ENCODE results near the gene TPK1. TPM values are rescaled to one million over a fixed set of nuclear protein-coding genes. Genes with fewer than 3 reads are reported as not detected.

TPK1 gene
- polyA plus RNA-seq (2013, experiment 1 of 2; ENCODE audit: insufficient read length), result 1.4 TPM
- polyA plus RNA-seq (2013, experiment 2 of 2; ENCODE audit: insufficient read length), result 0.87 TPM

GRCh38 chr7:144835652-144836544 lies at the start of gene TPK1:
TPK1 (minus strand) TSS chr7:144836053; CDS start chr7:144835602, 451 bp downstream.
- peak; percentile 93 for DNase-seq

DNA sequence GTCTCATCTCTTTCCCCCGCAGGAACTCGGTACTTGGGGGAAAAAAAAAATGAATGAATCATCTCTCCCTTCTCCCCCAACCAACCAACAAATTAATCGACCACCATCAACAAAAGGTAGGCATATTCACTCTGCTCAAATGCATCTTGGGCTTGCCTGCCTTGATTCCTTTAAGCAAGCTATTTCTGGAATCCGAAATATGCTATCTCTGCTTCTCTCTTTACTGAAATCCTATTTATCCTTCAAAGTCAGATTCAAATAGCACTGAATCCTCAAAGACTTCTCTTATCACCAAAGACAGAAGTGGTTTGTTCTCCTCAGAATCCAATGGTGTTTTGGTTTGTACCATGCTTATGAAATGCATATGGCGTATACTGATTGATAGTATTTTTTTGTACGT lies 49.6 kb upstream of the TPK1 start:
- no peak for DNase-seq

- DNase-seq, result no peak
Observed at GRCh38 chr7:144884896-144885295, 49.0 kb upstream of the TPK1 start.

GRCh38 chr7:144873316-144873845 lies 37.5 kb upstream of the TPK1 start:
- no peak for DNase-seq

DNA sequence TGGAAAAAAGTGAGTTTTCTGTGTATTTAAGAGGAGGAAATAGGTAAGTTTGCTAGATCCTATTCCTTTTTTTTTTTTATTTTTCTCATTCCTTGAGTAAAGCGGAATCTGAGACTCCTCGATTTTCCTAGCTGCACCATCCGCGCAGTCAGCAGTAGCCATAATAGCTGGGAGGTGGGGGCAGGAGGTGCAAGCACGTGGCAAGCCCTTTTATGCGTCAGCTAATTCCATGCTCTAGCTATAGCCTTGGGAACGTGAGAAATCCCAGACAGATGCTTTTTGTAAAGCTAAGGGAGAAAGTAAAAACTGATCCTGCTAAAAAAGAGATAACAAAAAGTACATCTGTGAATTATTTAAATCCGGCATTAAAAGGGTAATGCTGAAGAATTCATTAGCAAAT lies 33.2 kb upstream of the TPK1 start:
- no peak for DNase-seq

DNA sequence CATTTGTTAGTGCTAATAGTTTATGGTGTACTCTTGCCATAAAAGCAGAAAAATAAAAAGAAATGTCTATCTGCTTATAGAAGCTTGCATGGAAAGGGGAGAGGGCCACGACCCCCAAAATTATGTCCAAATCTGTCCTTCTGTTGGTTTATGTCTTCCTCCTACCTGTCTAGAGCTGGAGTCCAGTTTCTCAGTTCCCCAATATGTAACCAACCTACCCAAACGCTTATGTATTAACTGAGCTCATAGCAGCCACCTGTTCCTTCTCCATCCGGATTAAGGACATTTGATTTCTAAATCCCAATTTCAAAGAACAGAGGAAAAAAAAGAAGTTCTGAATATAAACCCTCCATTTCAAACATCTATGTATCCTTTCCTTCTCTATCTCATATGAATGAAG lies 30.3 kb upstream of the TPK1 start:
- DNase-seq, result no peak

DNA sequence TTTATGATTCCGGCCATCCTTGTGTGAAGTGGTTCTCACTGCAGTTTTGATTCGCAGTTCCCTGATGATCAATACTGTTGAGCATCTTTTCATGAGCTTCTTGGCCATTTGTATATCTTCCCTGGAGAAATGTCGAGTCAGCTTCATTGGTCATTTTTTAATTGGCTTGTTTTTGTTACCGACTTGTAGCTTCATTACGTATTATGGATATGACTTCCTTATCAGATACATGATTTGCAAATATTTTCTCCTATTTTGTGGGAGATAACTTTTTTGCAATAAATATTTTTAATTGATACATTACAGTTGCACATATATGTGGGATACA lies 27.4 kb upstream of the TPK1 start:
- DNase-seq, result no peak

- DNase-seq, result no peak
Observed at GRCh38 chr7:144862612-144863319, 26.9 kb upstream of the TPK1 start.

DNA sequence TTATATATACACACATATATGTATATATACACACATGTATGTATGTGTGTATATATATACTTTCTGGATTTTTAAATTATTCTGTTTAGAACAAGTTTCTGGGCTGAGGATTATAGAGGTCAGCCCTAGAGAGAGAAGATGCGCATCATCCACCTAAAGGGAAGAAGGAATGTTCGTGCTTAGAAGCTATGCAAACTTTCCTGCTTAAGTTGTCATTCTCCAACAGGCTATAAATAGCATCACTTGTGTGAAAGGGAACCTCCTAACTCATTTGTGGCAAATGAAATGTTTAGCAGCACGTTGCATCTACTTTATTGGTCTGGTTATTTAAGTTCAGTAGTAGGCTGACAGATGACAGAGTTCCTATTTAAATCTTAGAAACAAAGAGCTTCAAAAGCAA lies 23.9 kb upstream of the TPK1 start:
- no peak for DNase-seq

DNA sequence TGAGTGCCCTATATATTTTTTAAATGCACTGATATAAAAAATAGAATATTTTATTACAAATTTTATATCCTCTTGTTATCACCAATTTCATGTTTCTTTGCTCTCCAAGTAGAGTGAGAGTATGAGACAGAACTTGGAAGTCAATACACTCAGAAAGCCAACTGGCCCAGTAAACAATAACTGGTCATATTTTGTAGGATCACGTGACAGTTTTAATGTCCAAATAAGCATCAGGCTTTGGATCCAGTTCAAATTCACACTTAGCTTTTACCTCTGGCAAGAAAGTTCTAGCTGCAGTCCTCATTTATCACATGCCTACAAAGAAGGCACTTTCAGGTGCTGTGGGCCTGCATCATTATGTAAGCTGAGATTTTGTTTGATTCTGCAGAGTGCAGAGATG lies 21.6 kb upstream of the TPK1 start:
- no peak for DNase-seq

DNA sequence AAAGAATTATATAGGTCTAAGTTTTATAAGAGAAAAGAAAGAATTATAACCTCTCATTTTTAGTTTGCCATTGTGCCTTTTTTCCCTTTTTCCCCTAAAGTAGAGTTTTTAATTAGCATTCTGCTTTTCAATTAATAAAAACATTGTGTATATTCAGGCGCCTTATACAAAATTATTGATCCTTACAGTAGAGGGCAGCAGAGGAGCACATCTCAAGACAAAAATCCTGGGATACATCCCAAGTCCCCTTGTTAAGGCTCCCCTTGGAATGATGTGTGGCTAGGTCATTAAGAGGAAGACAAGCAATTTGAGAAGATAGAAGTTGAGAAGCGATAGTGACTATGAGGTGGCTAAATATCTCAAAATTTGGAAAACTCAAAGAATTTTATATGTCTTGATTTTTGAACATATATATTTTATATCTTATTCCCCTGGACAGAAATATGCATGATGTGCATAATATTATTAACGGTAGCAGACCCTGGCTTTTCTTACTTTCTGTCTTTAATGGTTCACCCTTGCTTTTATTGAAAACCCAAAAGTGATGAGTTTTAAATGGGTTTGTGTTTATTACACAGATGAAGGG lies 19.1 kb upstream of the TPK1 start:
- peak; percentile 18 for DNase-seq

DNA sequence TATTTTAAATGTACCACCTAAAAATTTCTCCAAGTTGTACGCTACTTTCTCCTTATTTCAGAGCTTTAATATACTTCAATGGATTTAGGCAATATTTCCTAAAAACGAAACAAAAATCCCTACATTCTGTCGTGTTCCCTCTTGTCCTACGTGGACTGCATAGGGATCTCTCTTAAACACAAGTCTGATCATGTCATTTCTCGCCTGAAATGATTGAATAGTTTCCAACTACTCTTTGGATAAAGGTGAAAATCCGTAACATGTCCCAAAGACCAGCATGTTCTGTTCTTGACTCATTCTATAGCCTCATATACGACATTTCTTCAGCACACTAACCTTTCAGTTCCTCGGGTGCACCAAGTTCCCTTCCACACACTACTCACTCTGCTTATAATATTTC lies 17.7 kb upstream of the TPK1 start:
- no peak for DNase-seq

GRCh38 chr7:144848078-144848477 lies 12.2 kb upstream of the TPK1 start:
- no peak for DNase-seq

DNA sequence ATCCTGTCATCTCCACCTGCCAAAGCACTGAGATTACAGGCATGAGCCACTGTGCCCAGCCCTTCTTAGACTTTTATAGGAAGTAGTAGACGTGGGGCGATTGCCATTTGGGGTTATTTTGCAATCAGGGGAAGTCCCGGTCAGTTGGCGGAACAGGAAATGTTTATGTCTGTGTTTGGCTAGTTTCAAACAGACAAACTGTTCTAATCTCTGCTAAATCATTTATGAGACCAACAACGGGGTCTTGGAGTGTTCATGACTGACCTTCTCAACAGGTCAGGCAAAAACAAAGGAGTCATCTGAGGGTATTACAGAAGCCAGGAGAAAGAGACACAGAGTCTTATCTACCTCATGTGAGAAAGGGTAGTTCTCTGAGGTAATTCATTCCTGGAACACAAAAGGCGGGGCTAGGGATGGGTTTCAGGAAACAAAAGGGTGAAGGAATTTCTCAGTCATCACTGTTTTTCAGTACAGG lies 6.6 kb upstream of the TPK1 start:
- DNase-seq, result no peak

DNA sequence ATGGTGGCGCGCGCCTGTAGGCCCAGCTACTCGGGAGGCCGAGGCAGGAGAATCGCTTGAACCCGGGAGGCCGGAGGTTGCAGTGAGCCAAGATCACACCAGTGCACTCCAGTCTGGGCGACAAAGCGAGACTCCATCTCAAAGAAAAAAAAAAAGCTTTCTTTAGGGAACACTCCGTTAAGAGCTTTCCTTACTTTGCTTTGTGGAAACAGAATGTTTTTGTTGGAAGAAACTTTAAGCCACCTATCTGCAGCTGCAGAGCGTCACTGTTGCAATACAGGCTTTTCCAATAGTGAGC lies 641 bp upstream of the TPK1 start:
- no peak for DNase-seq

DNA sequence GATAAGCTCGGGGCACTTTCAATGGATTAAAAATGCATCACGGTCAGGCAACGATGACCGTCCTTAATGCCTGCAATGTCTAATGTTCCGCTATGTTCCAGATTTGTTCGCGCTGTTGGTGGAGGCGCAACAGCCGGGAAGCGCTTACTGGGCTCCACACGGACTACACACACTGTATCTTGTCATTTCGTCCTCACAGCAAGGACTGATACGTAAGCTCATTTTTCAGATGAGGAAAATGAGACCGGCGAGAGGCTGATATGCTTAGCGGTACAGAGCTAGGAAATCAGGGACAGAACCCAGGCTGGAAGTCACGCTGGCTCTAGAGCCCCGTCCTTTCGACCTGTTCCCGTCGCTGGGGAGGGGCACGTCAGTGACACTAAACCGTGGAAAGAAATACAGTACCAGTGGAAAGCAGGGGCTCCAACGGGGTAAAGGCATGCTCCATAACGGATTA lies 670 bp downstream of the TPK1 start:
- DNase-seq, result peak; percentile 53

DNA sequence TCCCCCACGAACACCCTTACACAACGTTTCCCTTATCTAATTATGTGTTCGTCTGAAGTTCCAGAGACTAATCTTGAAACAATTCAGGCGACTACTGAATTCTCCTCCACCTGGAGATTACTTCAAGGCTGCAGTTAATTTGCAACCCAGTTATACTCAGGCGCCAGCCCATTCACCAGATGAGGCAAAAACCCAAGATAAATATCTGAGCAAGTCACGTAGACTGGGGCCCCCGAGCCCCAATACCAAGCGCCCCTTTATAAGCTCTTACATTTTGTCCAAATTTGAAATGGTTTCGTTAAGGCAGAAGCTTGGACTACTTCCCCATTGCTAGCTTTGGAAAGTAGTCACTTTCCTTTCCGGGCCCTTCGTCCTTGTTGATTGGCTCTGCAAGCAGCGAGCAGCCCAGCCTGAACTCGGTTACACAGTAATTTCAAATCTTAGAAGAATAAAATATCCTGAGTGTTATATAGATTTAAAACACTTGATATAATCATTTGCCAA lies 1.2 kb downstream of the TPK1 start:
- DNase-seq, result peak; percentile 9

DNA sequence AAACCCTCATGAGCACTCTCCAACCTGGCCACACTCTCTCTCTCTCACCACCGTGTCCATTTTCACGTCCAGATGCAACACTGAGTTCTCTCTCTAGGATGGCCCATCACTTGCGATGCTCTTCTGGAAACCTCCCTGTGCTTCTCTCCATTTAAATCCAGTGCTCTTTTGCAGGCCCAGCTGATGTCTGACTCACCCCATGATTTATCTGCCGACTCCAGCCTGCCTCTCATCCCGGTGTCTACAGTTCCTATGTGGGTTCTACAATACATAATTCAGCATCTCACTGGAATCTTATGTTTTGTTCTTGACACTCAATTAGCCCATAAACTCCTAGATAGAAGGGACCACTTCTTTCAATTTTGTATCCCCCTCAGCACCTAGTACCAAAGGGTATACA lies 5.0 kb downstream of the TPK1 start:
- DNase-seq, result peak; percentile 62

GRCh38 chr7:144830024-144830785 lies 5.6 kb downstream of the TPK1 start:
- peak; percentile 64 for DNase-seq

DNA sequence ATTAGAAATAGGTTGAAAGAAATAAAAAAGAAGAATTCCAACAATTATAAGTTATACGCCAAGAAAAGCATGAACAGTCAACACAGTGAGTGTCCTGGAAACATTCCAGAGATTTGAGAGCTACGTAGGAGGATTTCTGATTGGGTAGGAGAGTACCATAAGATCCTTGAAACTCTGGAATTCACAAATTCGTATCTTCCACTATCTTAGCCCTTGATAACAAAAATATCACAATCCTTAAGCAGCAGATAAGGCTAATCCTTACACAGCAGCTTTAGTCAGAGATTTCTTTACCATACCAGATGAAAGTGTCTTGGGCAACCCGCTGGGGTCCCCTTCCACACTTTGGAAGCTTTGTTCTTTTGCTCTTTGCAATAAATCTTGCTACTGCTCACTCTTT lies 8.2 kb downstream of the TPK1 start:
- peak; percentile 70 for DNase-seq

- DNase-seq, result peak; percentile 3
Observed at GRCh38 chr7:144826208-144826607, 9.6 kb downstream of the TPK1 start.

DNA sequence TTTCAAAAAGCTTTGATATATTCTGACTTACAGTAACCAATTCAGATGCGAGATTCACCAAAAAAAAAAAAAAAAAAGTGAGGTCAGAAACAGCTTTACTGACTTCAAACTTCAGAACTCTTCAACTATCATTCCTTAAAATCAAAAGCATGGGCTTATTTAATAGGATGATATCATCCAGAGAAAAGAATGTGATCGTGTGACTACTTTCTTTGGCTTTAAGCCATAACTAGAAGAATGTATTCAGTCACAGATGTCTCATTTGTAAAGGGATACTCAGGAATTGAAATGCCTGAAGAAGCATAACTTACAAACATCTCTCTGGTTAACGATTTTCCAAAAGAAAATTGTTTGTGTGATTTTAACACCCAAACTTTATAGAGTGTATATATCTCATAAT lies 11.5 kb downstream of the TPK1 start:
- peak; percentile 84 for DNase-seq
